ENCODE results near the gene LRRC39. TPM values are rescaled to one million over a fixed set of nuclear protein-coding genes. Genes with fewer than 3 reads are reported as not detected.

The LRRC39 gene
- total RNA-seq (1 to 10 TPM in 1 of 2 donors, under 1 TPM in 1; 0.14 to 1.4 TPM), polyA plus RNA-seq (under 1 TPM; 0.12 to 0.64 TPM)

DNA sequence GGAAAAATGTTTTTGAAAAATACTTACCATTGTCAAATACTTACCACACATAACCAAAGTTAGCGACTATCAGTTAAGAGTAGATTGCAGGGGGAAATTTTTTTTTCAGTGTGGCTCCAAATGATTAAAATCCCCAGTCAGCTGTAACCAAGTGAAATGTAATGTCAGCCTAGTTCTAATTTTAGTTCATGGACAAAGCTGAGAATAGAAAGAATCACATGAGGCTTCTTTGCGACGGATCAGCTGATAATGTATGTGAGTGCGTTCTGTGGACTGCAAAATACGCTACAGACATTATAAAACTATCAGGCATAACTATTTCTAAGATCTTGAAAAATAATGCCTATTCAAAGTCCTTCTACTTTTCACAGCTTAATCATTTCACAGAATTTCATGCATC is at the start of gene LRRC39:
Gene LRRC39, minus strand, starts transcription at position 166 of the 400 bp plus-strand sequence. CDS start 9,740 bp downstream, outside the sequence.
- whole genome bisulfite sequencing = 61% methylated on average over 5 of the region's 5 CpGs
- TF ChIP-seq HNF4A (conservative IDR thresholded peaks at IDR 0.05) = no peak
- Histone ChIP-seq H3K36me3 (ENCODE audit: control insufficient read depth in 4 of 4, insufficient read depth in 3 of 4, low read depth in 1 of 4, low read length in 3 of 4) (no peaks in the 10 kb centered on the region), H3K27me3 (ENCODE audit: control insufficient read depth in 4 of 4, insufficient read depth in 4 of 4, low read length in 3 of 4) (no peaks in the 10 kb centered on the region), H3K9me3 (ENCODE audit: control insufficient read depth in 4 of 4, low read length in 3 of 4) (no peaks in the 10 kb centered on the region), H3K4me1 (ENCODE audit: control insufficient read depth in 4 of 4, insufficient read depth in 4 of 4, low read length in 3 of 4) (no peaks in the 10 kb centered on the region), H3K27ac (ENCODE audit: low read depth in 1 of 2, low read length in 2 of 2) (no peak within 1 kb of the TSS), H3K4me3 (ENCODE audit: low read depth in 1 of 3, low read length in 3 of 3) (no peak within 1 kb of the TSS), H3K9ac (ENCODE audit: low read depth in 1 of 2, low read length in 2 of 2) (no peak within 1 kb of the TSS)
- DNase-seq (ENCODE audit: low spot score) = no peak

DNA sequence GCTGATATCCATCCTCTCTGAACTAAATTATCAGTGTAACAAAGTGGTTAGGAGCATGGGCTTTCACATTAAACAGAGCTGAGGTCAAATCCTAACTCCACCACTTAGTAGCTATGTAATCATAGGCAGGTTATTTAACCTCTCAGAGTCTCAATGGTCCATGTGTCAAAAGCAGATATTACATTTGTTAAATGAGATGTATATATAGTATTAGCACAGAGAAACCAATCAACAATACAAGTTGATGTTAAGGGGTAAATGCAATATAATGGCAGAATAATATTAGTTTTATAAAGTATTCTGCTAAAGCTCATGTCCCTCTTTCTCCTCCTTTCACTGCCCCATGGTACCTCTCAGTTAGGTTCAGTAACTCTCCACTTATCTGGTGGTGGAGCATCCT is 44.4 kb upstream of the LRRC39 start:
- Histone ChIP-seq H3K9ac (ENCODE audit: low read depth in 1 of 2, low read length in 2 of 2) (no peak overlapping the region), H3K4me3 (ENCODE audit: low read depth in 1 of 3, low read length in 3 of 3) (no peak overlapping the region), H3K9me3 (ENCODE audit: control insufficient read depth in 4 of 4, low read length in 3 of 4) (no peaks in the 10 kb centered on the region), H3K36me3 (ENCODE audit: control insufficient read depth in 4 of 4, insufficient read depth in 3 of 4, low read depth in 1 of 4, low read length in 3 of 4) (peaks cover 3 to 26% (median 10%) of the 10 kb centered on the region in 4 donors), H3K27ac (ENCODE audit: low read depth in 1 of 2, low read length in 2 of 2) (no peak overlapping the region), H3K27me3 (ENCODE audit: control insufficient read depth in 4 of 4, insufficient read depth in 4 of 4, low read length in 3 of 4) (no peaks in the 10 kb centered on the region), H3K4me1 (ENCODE audit: control insufficient read depth in 4 of 4, insufficient read depth in 4 of 4, low read length in 3 of 4) (no peaks in the 10 kb centered on the region)
- no peak for DNase-seq (ENCODE audit: low spot score)
- TF ChIP-seq HNF4G (IDR thresholded peaks at IDR 0.05) (no peak), GABPA (IDR thresholded peaks at IDR 0.05 in 1 of 2, conservative IDR thresholded peaks at IDR 0.05 in 1 of 2) (no peak), SP1 (IDR thresholded peaks at IDR 0.05) (no peak), RAD21 (IDR thresholded peaks at IDR 0.05) (no peak), TAF1 (conservative IDR thresholded peaks at IDR 0.05) (no peak), HNF4A (conservative IDR thresholded peaks at IDR 0.05) (no peak), FOXA1 (IDR thresholded peaks at IDR 0.05) (no peak), NR2F2 (IDR thresholded peaks at IDR 0.05) (no peak), EGR1 (IDR thresholded peaks at IDR 0.05; ENCODE audit: low read depth in 2 of 2) (no peak), RXRA (IDR thresholded peaks at IDR 0.05) (no peak)
- TF ChIP-seq, protein P1, sequence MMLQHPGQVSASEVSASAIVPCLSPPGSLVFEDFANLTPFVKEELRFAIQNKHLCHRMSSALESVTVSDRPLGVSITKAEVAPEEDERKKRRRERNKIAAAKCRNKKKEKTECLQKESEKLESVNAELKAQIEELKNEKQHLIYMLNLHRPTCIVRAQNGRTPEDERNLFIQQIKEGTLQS (IDR thresholded peaks at IDR 0.05) = no peak
- TF ChIP-seq, protein P2, sequence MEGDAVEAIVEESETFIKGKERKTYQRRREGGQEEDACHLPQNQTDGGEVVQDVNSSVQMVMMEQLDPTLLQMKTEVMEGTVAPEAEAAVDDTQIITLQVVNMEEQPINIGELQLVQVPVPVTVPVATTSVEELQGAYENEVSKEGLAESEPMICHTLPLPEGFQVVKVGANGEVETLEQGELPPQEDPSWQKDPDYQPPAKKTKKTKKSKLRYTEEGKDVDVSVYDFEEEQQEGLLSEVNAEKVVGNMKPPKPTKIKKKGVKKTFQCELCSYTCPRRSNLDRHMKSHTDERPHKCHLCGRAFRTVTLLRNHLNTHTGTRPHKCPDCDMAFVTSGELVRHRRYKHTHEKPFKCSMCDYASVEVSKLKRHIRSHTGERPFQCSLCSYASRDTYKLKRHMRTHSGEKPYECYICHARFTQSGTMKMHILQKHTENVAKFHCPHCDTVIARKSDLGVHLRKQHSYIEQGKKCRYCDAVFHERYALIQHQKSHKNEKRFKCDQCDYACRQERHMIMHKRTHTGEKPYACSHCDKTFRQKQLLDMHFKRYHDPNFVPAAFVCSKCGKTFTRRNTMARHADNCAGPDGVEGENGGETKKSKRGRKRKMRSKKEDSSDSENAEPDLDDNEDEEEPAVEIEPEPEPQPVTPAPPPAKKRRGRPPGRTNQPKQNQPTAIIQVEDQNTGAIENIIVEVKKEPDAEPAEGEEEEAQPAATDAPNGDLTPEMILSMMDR (IDR thresholded peaks at IDR 0.05; ENCODE audit: low read depth, low read length, missing input control) = no peak
- TF ChIP-seq, protein P3, sequence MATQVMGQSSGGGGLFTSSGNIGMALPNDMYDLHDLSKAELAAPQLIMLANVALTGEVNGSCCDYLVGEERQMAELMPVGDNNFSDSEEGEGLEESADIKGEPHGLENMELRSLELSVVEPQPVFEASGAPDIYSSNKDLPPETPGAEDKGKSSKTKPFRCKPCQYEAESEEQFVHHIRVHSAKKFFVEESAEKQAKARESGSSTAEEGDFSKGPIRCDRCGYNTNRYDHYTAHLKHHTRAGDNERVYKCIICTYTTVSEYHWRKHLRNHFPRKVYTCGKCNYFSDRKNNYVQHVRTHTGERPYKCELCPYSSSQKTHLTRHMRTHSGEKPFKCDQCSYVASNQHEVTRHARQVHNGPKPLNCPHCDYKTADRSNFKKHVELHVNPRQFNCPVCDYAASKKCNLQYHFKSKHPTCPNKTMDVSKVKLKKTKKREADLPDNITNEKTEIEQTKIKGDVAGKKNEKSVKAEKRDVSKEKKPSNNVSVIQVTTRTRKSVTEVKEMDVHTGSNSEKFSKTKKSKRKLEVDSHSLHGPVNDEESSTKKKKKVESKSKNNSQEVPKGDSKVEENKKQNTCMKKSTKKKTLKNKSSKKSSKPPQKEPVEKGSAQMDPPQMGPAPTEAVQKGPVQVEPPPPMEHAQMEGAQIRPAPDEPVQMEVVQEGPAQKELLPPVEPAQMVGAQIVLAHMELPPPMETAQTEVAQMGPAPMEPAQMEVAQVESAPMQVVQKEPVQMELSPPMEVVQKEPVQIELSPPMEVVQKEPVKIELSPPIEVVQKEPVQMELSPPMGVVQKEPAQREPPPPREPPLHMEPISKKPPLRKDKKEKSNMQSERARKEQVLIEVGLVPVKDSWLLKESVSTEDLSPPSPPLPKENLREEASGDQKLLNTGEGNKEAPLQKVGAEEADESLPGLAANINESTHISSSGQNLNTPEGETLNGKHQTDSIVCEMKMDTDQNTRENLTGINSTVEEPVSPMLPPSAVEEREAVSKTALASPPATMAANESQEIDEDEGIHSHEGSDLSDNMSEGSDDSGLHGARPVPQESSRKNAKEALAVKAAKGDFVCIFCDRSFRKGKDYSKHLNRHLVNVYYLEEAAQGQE (IDR thresholded peaks at IDR 0.05) = no peak
- TF ChIP-seq, protein P4, sequence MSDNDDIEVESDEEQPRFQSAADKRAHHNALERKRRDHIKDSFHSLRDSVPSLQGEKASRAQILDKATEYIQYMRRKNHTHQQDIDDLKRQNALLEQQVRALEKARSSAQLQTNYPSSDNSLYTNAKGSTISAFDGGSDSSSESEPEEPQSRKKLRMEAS (IDR thresholded peaks at IDR 0.05) = no peak
- TF ChIP-seq, protein P5, sequence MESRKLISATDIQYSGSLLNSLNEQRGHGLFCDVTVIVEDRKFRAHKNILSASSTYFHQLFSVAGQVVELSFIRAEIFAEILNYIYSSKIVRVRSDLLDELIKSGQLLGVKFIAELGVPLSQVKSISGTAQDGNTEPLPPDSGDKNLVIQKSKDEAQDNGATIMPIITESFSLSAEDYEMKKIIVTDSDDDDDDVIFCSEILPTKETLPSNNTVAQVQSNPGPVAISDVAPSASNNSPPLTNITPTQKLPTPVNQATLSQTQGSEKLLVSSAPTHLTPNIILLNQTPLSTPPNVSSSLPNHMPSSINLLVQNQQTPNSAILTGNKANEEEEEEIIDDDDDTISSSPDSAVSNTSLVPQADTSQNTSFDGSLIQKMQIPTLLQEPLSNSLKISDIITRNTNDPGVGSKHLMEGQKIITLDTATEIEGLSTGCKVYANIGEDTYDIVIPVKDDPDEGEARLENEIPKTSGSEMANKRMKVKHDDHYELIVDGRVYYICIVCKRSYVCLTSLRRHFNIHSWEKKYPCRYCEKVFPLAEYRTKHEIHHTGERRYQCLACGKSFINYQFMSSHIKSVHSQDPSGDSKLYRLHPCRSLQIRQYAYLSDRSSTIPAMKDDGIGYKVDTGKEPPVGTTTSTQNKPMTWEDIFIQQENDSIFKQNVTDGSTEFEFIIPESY (IDR thresholded peaks at IDR 0.05) = no peak
